Heart right ventricle (tissue), 16 donors: ENCODE measurements around the gene DCHS2. TPM values are rescaled to one million over a fixed set of nuclear protein-coding genes. Genes with fewer than 3 reads are reported as not detected.
A peak's percentile ranks its signal among the peaks of the same experiment; 100 is the strongest.

Experiments used
- ATAC-seq, 8 donors: fragments of 200-7000 bp; cut with Tn5 transposase; one replicate each; pipeline ENCODE4 v1.9.1; 2020; ENCODE audit warnings: mild to moderate bottlenecking in 8 of 8, moderate library complexity in 8 of 8, moderate number of reproducible peaks in 1 of 8
- DNase-seq, 2 donors: peaks; one replicate each; pipeline ENCODE4 v3.0.0-alpha.2; 2020
- H3K27ac ChIP-seq, 10 donors: fragments of 200-600 bp; sonication (generic) in 2 of 10; one replicate each; pipeline versions ENCODE4 v1.5.0 to v1.8.0; 2020 to 2022; ENCODE audit warnings: mild to moderate bottlenecking in 3 of 10
- H3K27me3 ChIP-seq, 7 donors: fragments of 200-600 bp; one replicate each; pipeline ENCODE4 v1.8.0; 2021 to 2022; ENCODE audit warnings: mild to moderate bottlenecking in 2 of 7
- H3K36me3 ChIP-seq, 9 donors: fragments of 200-600 bp; sonication (generic) in 1 of 9; one replicate each; pipeline versions ENCODE4 v1.5.0 to v1.8.0; 2020 to 2022; ENCODE audit warnings: mild to moderate bottlenecking in 2 of 9
- H3K4me1 ChIP-seq, 9 donors: fragments of 200-600 bp; sonication (generic) in 1 of 9; one replicate each; pipeline versions ENCODE4 v1.5.0 to v1.8.0; 2020 to 2022; ENCODE audit warnings: mild to moderate bottlenecking in 4 of 9
- H3K4me3 ChIP-seq, 10 donors: fragments of 200-600 bp; sonication (generic) in 2 of 10; one replicate each; pipeline versions ENCODE4 v1.5.0 to v1.8.0; 2020 to 2022; ENCODE audit warnings: mild to moderate bottlenecking in 7 of 10, moderate library complexity in 2 of 10
- H3K9me3 ChIP-seq, 11 donors: fragments of 200-600 bp in 10 of 11; sonication (generic) in 2 of 11; one replicate each; pipeline versions ENCODE4 v1.5.0 to v1.8.0; 2013 to 2022; ENCODE audit warnings: mild to moderate bottlenecking in 2 of 11, control low read depth in 1 of 11, moderate library complexity in 1 of 11
- CTCF ChIP-seq, 9 donors: fragments of 200-600 bp; sonication (generic) in 2 of 9; IDR thresholded peaks; one replicate each; pipeline versions ENCODE4 v1.5.0 to v1.8.0; 2021 to 2022; ENCODE audit warnings: antibody characterized with exemption in 9 of 9, mild to moderate bottlenecking in 5 of 9, moderate library complexity in 1 of 9
- WGBS, 2 donors: extraction: QIAGEN DNeasy Blood & Tissue Kit; methylation state at CpG; one replicate each; pipeline ENCODE4 v1.1.7; 2013; ENCODE audit warnings: inconsistent platforms in 1 of 2; 5-methylcytosine and 5-hydroxymethylcytosine counted together
- intact Hi-C, 10 donors: fragments of 100-400 bp; cut with DNase I; formaldehyde crosslinking; loops; one replicate each; pipeline versions ENCODE4 v1.11.1 to v1.14.2; 2022
- polyA plus RNA-seq, 2 donors: library from polyadenylated mRNA; stranded (reverse); fragments of 200-250 nt; gene quantifications; one replicate each; pipeline ENCODE4 v1.2.3, GENCODE V29; 2013
- total RNA-seq, 10 donors: library from RNA; stranded (reverse); fragmentation: NEBNext Ultra II Directional in 3 of 10; extraction: Animal tissue kit (Norgen Biotek cat#: 25700) in 3 of 10; gene quantifications; one replicate each; pipeline versions ENCODE4 v1.2.1 to v1.2.4, GENCODE V29; 2021 to 2023
- donor health status: Arrhythmogenic right ventricular cardiomyopathy.
- donor health status: ischemic (EF 13 %, LVEDD 7.1; RV severe dilation, severe dysfunction).
- donor health status: healthy with polysubstance abuse.
- donor health status: DM: no; HTN: yes; CAD: no.
- donor health status: DM: no; HTN: no; CAD: no.
- donor health status: ischemic (EF 25% LVEDD 6.9; RV normal size, moderate dysfunction).
- donor health status: ischemic (EF 25% LVEDD 5.7; RV mildly dilated, moderate dysfunction).
- donor health status: healthy.
- donor health status: DM: yes; HTN: yes; CAD: no.
- donor health status: Ischemic cardiomyopathy.
- donor health status: ischemic (EF 35%, LVEDD 5.7; RV mildly dilated, moderate dysfunction).
- donor health status: nonischemic (EF 11% LVEDD 7.7; RV severe dilation, severe dysfunction).
- donor health status: DM: yes; HTN: yes; CAD: no.
- donor health status: PGD.
- donor health status: ischemic (EF 29% LVEDD 5.4; RV normal size, mild dysfunction).
- donor health status: nonischemic (EF 23%, LVEDD 6.1; RV moderate dilation, normal function).

The DCHS2 gene
- total and polyA plus RNA-seq, 12 donors, result under 0.01 to 0.14 (median 0.04) TPM; not detected in 7

GRCh38 chr4:154507156-154507555 is 15.6 kb upstream of the DCHS2 start:
- DNase-seq (no peak), ATAC-seq (no peak)
- 88 to 90% methylated on average over 3 of the region's 3 CpGs for WGBS, 2 donors
- Histone ChIP-seq H3K36me3 (no peaks in the 10 kb centered on the region), H3K9me3 (no peaks in the 10 kb centered on the region), H3K4me1 (no peaks in the 10 kb centered on the region), H3K27me3 (peaks cover 0 to 38% (median 18%) of the 10 kb centered on the region in 7 donors), H3K27ac (no peak overlapping the region), H3K4me3 (no peak overlapping the region)
- TF ChIP-seq CTCF (IDR thresholded peaks at IDR 0.05), result no peak
- intact Hi-C loops, result loop anchor here in 7 of 10 donors (2.0 to 10.0 kb wide), 7 partner anchors 102 to 722 kb away; partner anchors contain the start of gene SFRP2 (in 3 of the 7)

- 11 to 16% methylated on average over 2 of the region's 2 CpGs for WGBS, 2 donors
- peaks cover 0 to 40% (median 18%) of the 10 kb centered on the region in 7 donors for H3K27me3 ChIP-seq
- peak in 7 of 9 donors; percentile 25 to 59 (median 51) for TF ChIP-seq CTCF (IDR thresholded peaks at IDR 0.05)
- DNase-seq (no peak), ATAC-seq (peak in 1 of 8 donors; percentile 55)
- no peaks in the 10 kb centered on the region for H3K36me3 ChIP-seq
- no peaks in the 10 kb centered on the region for H3K9me3 ChIP-seq
- no peak overlapping the region for H3K4me3 ChIP-seq
- H3K27ac ChIP-seq, result no peak overlapping the region
- H3K4me1 ChIP-seq, result no peaks in the 10 kb centered on the region
- intact Hi-C loops, result loop anchor here in 7 of 10 donors (2.0 to 10.0 kb wide), 7 partner anchors 101 to 721 kb away; partner anchors contain the start of gene SFRP2 (in 3 of the 7)
These were observed 14.7 kb upstream of the DCHS2 start for GRCh38 chr4:154506253-154506652.

GRCh38 chr4:154503598-154503997 is 12.0 kb upstream of the DCHS2 start:
- peak in 6 of 9 donors; percentile 20 to 51 (median 32) for TF ChIP-seq CTCF (IDR thresholded peaks at IDR 0.05)
- Histone ChIP-seq H3K4me1 (no peaks in the 10 kb centered on the region), H3K27ac (no peak overlapping the region), H3K27me3 (peaks cover 0 to 53% (median 33%) of the 10 kb centered on the region in 7 donors), H3K4me3 (no peak overlapping the region), H3K36me3 (no peaks in the 10 kb centered on the region), H3K9me3 (no peaks in the 10 kb centered on the region)
- 10 to 16% methylated on average over 1 of the region's 1 CpG for WGBS, 2 donors
- ATAC-seq (no peak), DNase-seq (no peak)
- intact Hi-C loops, result loop anchor here in 6 of 10 donors (10.0 kb wide), 4 partner anchors 99 to 719 kb away; partner anchors contain the start of gene SFRP2 (in 3 of the 6)

DNA sequence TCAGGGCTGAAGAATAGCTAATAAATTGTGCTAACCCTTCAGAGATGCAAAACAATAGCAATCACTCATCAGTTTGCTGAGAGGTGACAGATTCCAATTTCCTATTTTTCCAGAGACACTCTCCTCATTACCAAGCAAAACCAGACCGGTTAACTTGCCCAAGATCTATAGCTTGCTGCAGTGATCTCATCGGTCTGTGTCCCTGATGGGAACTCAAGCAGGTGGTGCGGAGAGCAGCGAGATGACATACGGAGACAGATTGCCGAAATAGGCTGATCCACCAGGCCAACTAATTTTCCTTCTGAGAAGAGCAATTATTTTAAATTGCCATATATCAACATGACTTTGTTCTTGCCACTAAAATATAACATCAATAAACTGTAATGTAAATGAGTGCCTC is 10.5 kb upstream of the DCHS2 start:
- H3K9me3 ChIP-seq, result no peaks in the 10 kb centered on the region
- H3K27me3 ChIP-seq, result peaks cover 0 to 58% (median 33%) of the 10 kb centered on the region in 7 donors
- H3K4me1 ChIP-seq, result no peaks in the 10 kb centered on the region
- H3K36me3 ChIP-seq, result no peaks in the 10 kb centered on the region
- WGBS, 2 donors, result 79 to 83% methylated on average over 6 of the region's 6 CpGs
- no peak overlapping the region for H3K27ac ChIP-seq
- no peak overlapping the region for H3K4me3 ChIP-seq
- ATAC-seq (no peak), DNase-seq (no peak)
- intact Hi-C loops, result loop anchor here in 6 of 10 donors (10.0 kb wide), 4 partner anchors 97 to 717 kb away; partner anchors contain the start of gene SFRP2 (in 3 of the 6)
- TF ChIP-seq CTCF (IDR thresholded peaks at IDR 0.05), result no peak
